C4-2B (cell line): ENCODE data around the gene RNF38.

Experiments
- CTCF ChIP-seq: fragments of 450-650 bp; conservative IDR thresholded peaks from 2 replicates; pipeline ENCODE4 v1.5.1; 2017; ENCODE audit warnings: mild to moderate bottlenecking
- ZFX ChIP-seq: fragments of 450-650 bp; IDR thresholded peaks from 2 replicates; pipeline ENCODE4 v1.6.1; 2017

GRCh38 chr9:36306471-36307306 is 93.4 kb downstream of the RNF38 start:
- TF ChIP-seq CTCF (no peak), ZFX (no peak)
